ENCODE data around the gene KCNN4. TPM values are rescaled to one million over a fixed set of nuclear protein-coding genes. Genes with fewer than 3 reads are reported as not detected.
A peak's percentile ranks its signal among the peaks of the same experiment; 100 is the strongest.

The KCNN4 gene
- polyA plus RNA-seq (2012; rRNA removed): 21.0 and 22.2 TPM in 2 replicates
- polyA plus RNA-seq (2012; cell fraction: cytosol; rRNA removed): 7.8 and 15.2 TPM in 2 replicates
- polyA plus RNA-seq (2012; cell fraction: nucleus; rRNA removed): 39.9 and 54.3 TPM in 2 replicates

GRCh38 chr19:43780706-43781525 lies at the start of gene KCNN4:
TSS of gene KCNN4 (minus strand) at chr19:43780973. CDS start at chr19:43780861, 112 bp downstream.
- Histone ChIP-seq H3K4me1 (ENCODE audit: control insufficient read depth in 1 of 2, insufficient read depth in 2 of 2, low read depth in 1 of 2, low read length in 1 of 2) (peaks cover 11 to 31% of the 10 kb centered on the region in 2 experiments; a peak in 3 of 4 replicates), H3K27me3 (ENCODE audit: insufficient read depth) (no peaks in the 10 kb centered on the region), H3K4me2 (peak within 1 kb of the TSS; percentile 85), H3K4me3 (ENCODE audit: low read depth in 2 of 2, low read length in 1 of 2) (peak within 1 kb of the TSS; percentile 16 to 46; a peak in 2 of 4 replicates), H4K20me1 (ENCODE audit: insufficient read depth) (no peaks in the 10 kb centered on the region), H3K36me3 (replicated peaks in 1 of 2; ENCODE audit: control insufficient read depth in 1 of 2, insufficient read depth in 2 of 2, low read length in 1 of 2) (no peaks in the 10 kb centered on the region), H3K9ac (peak within 1 kb of the TSS; percentile 52), H3F3A (replicated peaks; ENCODE audit: insufficient read depth) (peaks cover 13% of the 10 kb centered on the region), H2AFZ (ENCODE audit: low read depth) (peak within 1 kb of the TSS; percentile 51; the same call in 1 of the 2 replicates), H3K9me3 (no peaks in the 10 kb centered on the region), H3K79me2 (ENCODE audit: insufficient read depth) (no peaks in the 10 kb centered on the region), H3K9me2 (no peaks in the 10 kb centered on the region), H3K27ac (ENCODE audit: low read depth in 2 of 2, low read length in 1 of 2) (no peak within 1 kb of the TSS)
- DNase-seq: no peak
- POLR2A ChIA-PET: no interaction called here
- 37% methylated on average over 16 of the region's 19 CpGs for WGBS (ENCODE audit: low lambda C conversion rate)
- CTCF ChIA-PET: interaction anchor here (0.8 to 7.6 kb wide), 3 partner anchors 14 to 36 kb away, joined by 3 to 62 read pairs (median 9); no protein-coding TSS in a partner anchor
- TF ChIP-seq EP300 (IDR thresholded peaks at IDR 0.05; ENCODE audit: borderline replicate concordance in 1 of 2, low read depth in 1 of 2, low read length in 1 of 2): no peak
- TF ChIP-seq YY1 (IDR thresholded peaks at IDR 0.05; ENCODE audit: low read depth): no peak
- TF ChIP-seq NFIC (IDR thresholded peaks at IDR 0.05; ENCODE audit: borderline replicate concordance): no peak; the same call in 1 of the 2 replicates
- no peak for TF ChIP-seq CTCF (IDR thresholded peaks at IDR 0.05)
- no peak for TF ChIP-seq JUND (IDR thresholded peaks at IDR 0.05)

- Histone ChIP-seq H3F3A (replicated peaks; ENCODE audit: insufficient read depth) (no peaks in the 10 kb centered on the region), H4K20me1 (ENCODE audit: insufficient read depth) (no peaks in the 10 kb centered on the region), H3K4me2 (peak within 1 kb of the TSS; percentile 80), H2AFZ (ENCODE audit: low read depth) (peak within 1 kb of the TSS; percentile 99), H3K9ac (peak within 1 kb of the TSS; percentile 61), H3K4me3 (ENCODE audit: low read depth in 2 of 2, low read length in 1 of 2) (peak within 1 kb of the TSS; percentile 70 to 82), H3K27me3 (ENCODE audit: insufficient read depth) (no peaks in the 10 kb centered on the region), H3K9me3 (no peaks in the 10 kb centered on the region), H3K9me2 (no peaks in the 10 kb centered on the region), H3K27ac (ENCODE audit: low read depth in 2 of 2, low read length in 1 of 2) (peak within 1 kb of the TSS; percentile 37 to 65; a peak in 3 of 4 replicates), H3K36me3 (replicated peaks in 1 of 2; ENCODE audit: control insufficient read depth in 1 of 2, insufficient read depth in 2 of 2, low read length in 1 of 2) (peaks cover 13 to 33% of the 10 kb centered on the region in 2 experiments), H3K79me2 (ENCODE audit: insufficient read depth) (peaks cover 18% of the 10 kb centered on the region), H3K4me1 (ENCODE audit: control insufficient read depth in 1 of 2, insufficient read depth in 2 of 2, low read depth in 1 of 2, low read length in 1 of 2) (peaks cover 0 to 4% of the 10 kb centered on the region in 2 experiments; a peak in 1 of 4 replicates)
- ChIA-PET CTCF (interaction anchor here (1.6 kb wide), 1 partner anchor 17 kb away, joined by 4 read pairs; no protein-coding TSS in a partner anchor), POLR2A (interaction anchor here (0.6 to 1.0 kb wide), 2 partner anchors 74 to 108 kb away, joined by 3 to 5 read pairs; partner anchors contain the start of gene ZNF45)
- DNase-seq: peak; percentile 90
- WGBS (ENCODE audit: low lambda C conversion rate): 37% methylated on average over 34 of the region's 46 CpGs
- TF ChIP-seq SIN3A (IDR thresholded peaks at IDR 0.05; ENCODE audit: borderline replicate concordance, low read depth, low read length) (0 out of 2 replicates have a peak, but pooled peaks have one; percentile 14), IRF3 (IDR thresholded peaks at IDR 0.05; ENCODE audit: low read depth, low read length) (no peak), POLR2AphosphoS5 (IDR thresholded peaks at IDR 0.05; ENCODE audit: low read depth, low read length) (peak; percentile 88), GABPA (IDR thresholded peaks at IDR 0.05; ENCODE audit: low read depth) (peak; percentile 78), USF1 (IDR thresholded peaks at IDR 0.05; ENCODE audit: borderline replicate concordance, low read depth) (no peak; the same call in 1 of the 2 replicates), FOXJ3 (CRISPR knock-in tag; IDR thresholded peaks at IDR 0.05) (0 out of 2 replicates have a peak, but pooled peaks have one; percentile 35), TCF12 (IDR thresholded peaks at IDR 0.05) (no peak), ELF1 (IDR thresholded peaks at IDR 0.05) (peak; percentile 90), TEAD4 (IDR thresholded peaks at IDR 0.05; ENCODE audit: borderline replicate concordance, insufficient read depth) (no peak), CHD2 (IDR thresholded peaks at IDR 0.05; ENCODE audit: low read length, partially characterized antibody) (peak; percentile 79), FOSL2 (IDR thresholded peaks at IDR 0.05; ENCODE audit: borderline replicate concordance, low read depth) (no peak), MXI1 (IDR thresholded peaks at IDR 0.05; ENCODE audit: low read depth, low read length) (peak; percentile 92), NFIC (IDR thresholded peaks at IDR 0.05; ENCODE audit: borderline replicate concordance) (no peak), TAF1 (IDR thresholded peaks at IDR 0.05; ENCODE audit: borderline replicate concordance, low read depth, low read length) (peak; percentile 59; the same call in 1 of the 2 replicates), NRF1 (IDR thresholded peaks at IDR 0.05; ENCODE audit: low read depth, low read length) (no peak), GATA2 (CRISPR knock-in tag; IDR thresholded peaks at IDR 0.05) (no peak)
These were observed 46.3 kb upstream of the KCNN4 start, which contains the start of gene ZNF283 for GRCh38 chr19:43826787-43827754. TSS of gene ZNF283 (plus strand) at chr19:43827321. CDS start at chr19:43833505, 6,184 bp downstream.

All from SK-N-SH (cell line).